ENCODE measurements around the gene IFT20. TPM values are rescaled to one million over a fixed set of nuclear protein-coding genes. Genes with fewer than 3 reads are reported as not detected.

The IFT20 gene
- total RNA-seq, 1 donor from 2014 or later, result 47.2 TPM

GRCh38 chr17:28370744-28371103 lies 35.5 kb upstream of the IFT20 start:
- Mint-ChIP-seq H3K9me3 (ENCODE audit: unreplicated experiment) (no peaks in the 10 kb centered on the region), H3K36me3 (ENCODE audit: low read depth, unreplicated experiment) (no peaks in the 10 kb centered on the region), H3K27me3 (ENCODE audit: unreplicated experiment) (peaks cover 17% of the 10 kb centered on the region), H3K27ac (ENCODE audit: unreplicated experiment) (no peak overlapping the region), H3K4me3 (ENCODE audit: unreplicated experiment) (peak overlapping the region; percentile 88), H3K4me1 (ENCODE audit: unreplicated experiment) (peaks cover 6% of the 10 kb centered on the region)
- no peak for DNase-seq (ENCODE audit: low spot score)
- TF ChIP-seq CTCF (IDR thresholded peaks at IDR 0.05; ENCODE audit: unreplicated experiment), result no peak

DNA sequence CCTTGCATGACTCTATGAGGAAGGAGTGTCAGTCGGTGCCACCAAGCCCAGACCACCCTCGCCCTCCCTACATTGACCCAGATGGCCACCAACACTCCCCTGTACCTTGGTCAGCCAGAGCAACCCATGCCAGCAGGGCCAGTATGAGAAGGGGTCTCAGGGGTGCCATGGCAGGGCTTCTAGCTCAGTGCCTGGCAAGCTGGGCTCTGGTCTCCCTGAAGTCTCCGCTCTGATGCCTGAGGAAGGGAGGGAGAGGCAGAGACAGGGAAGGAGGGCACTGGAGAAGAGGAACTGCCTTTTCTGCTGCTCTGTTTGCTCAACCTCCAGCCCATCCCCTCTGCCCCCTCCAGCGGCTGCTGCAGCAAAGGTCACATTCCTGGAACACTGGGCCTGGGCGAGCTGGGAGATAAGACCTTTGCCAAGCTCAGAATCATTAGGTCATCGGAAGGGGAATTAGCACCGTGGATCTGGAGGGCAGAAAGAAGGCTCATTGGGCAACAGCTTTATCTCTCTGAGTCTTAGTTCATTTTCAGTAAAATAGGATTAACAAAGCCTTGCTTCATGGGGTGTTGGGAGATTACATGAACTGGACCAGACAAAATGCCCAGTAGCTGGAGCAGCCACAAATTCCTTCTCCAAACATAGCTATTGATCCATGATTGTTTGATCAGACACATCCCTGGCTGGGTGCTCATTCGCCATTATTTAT lies 34.9 kb upstream of the IFT20 start, which contains the start of gene VTN:
VTN (minus strand) TSS at position 273 of the 709 bp plus-strand sequence; CDS start at position 169, 104 bp downstream.
- no peak for DNase-seq (ENCODE audit: low spot score)
- peaks cover 17% of the 10 kb centered on the region for H3K27me3 Mint-ChIP-seq (ENCODE audit: unreplicated experiment)
- no peak within 1 kb of the TSS for H3K27ac Mint-ChIP-seq (ENCODE audit: unreplicated experiment)
- no peaks in the 10 kb centered on the region for H3K36me3 Mint-ChIP-seq (ENCODE audit: low read depth, unreplicated experiment)
- no peak for TF ChIP-seq CTCF (IDR thresholded peaks at IDR 0.05; ENCODE audit: unreplicated experiment)
- H3K4me3 Mint-ChIP-seq (ENCODE audit: unreplicated experiment), result peak within 1 kb of the TSS; percentile 88
- peaks cover 6% of the 10 kb centered on the region for H3K4me1 Mint-ChIP-seq (ENCODE audit: unreplicated experiment)
- no peaks in the 10 kb centered on the region for H3K9me3 Mint-ChIP-seq (ENCODE audit: unreplicated experiment)

GRCh38 chr17:28369684-28370034 lies 34.4 kb upstream of the IFT20 start:
- no peaks in the 10 kb centered on the region for H3K36me3 Mint-ChIP-seq (ENCODE audit: low read depth, unreplicated experiment)
- no peak overlapping the region for H3K27ac Mint-ChIP-seq (ENCODE audit: unreplicated experiment)
- H3K4me3 Mint-ChIP-seq (ENCODE audit: unreplicated experiment), result no peak overlapping the region
- no peak for DNase-seq (ENCODE audit: low spot score)
- no peaks in the 10 kb centered on the region for H3K9me3 Mint-ChIP-seq (ENCODE audit: unreplicated experiment)
- TF ChIP-seq CTCF (IDR thresholded peaks at IDR 0.05; ENCODE audit: unreplicated experiment), result no peak
- H3K4me1 Mint-ChIP-seq (ENCODE audit: unreplicated experiment), result peaks cover 6% of the 10 kb centered on the region
- H3K27me3 Mint-ChIP-seq (ENCODE audit: unreplicated experiment), result peaks cover 17% of the 10 kb centered on the region

GRCh38 chr17:28368915-28369683 lies 33.8 kb upstream of the IFT20 start:
- DNase-seq (ENCODE audit: low spot score), result no peak
- Mint-ChIP-seq H3K4me3 (ENCODE audit: unreplicated experiment) (no peak overlapping the region), H3K27me3 (ENCODE audit: unreplicated experiment) (peaks cover 15% of the 10 kb centered on the region), H3K9me3 (ENCODE audit: unreplicated experiment) (no peaks in the 10 kb centered on the region), H3K4me1 (ENCODE audit: unreplicated experiment) (peaks cover 6% of the 10 kb centered on the region), H3K36me3 (ENCODE audit: low read depth, unreplicated experiment) (no peaks in the 10 kb centered on the region), H3K27ac (ENCODE audit: unreplicated experiment) (no peak overlapping the region)
- TF ChIP-seq CTCF (IDR thresholded peaks at IDR 0.05; ENCODE audit: unreplicated experiment), result no peak

- Mint-ChIP-seq H3K4me3 (ENCODE audit: unreplicated experiment) (no peak overlapping the region), H3K27me3 (ENCODE audit: unreplicated experiment) (peaks cover 10% of the 10 kb centered on the region), H3K27ac (ENCODE audit: unreplicated experiment) (no peak overlapping the region), H3K4me1 (ENCODE audit: unreplicated experiment) (peaks cover 6% of the 10 kb centered on the region), H3K36me3 (ENCODE audit: low read depth, unreplicated experiment) (peaks cover 3% of the 10 kb centered on the region), H3K9me3 (ENCODE audit: unreplicated experiment) (no peaks in the 10 kb centered on the region)
- no peak for DNase-seq (ENCODE audit: low spot score)
- TF ChIP-seq CTCF (IDR thresholded peaks at IDR 0.05; ENCODE audit: unreplicated experiment), result no peak
These were observed 33.1 kb upstream of the IFT20 start for GRCh38 chr17:28368306-28368831.
